ENCODE data around the gene MYCBP.

GRCh38 chr1:38917772-38918171 is 44.6 kb upstream of the MYCBP start:
- TF ChIP-seq POLR2A (IDR thresholded peaks at IDR 0.05) (no peak), CTCF (IDR thresholded peaks at IDR 0.05) (no peak)

All from sigmoid colon (tissue), 3 donors.